Right atrium auricular region (tissue), 2 donors: ENCODE data around the gene SHISAL2A. TPM values are rescaled to one million over a fixed set of nuclear protein-coding genes. Genes with fewer than 3 reads are reported as not detected.

Source experiments
- DNase-seq: peaks from one replicate; pipeline ENCODE4 v3.0.0-alpha.2; 2019; ENCODE audit warnings: low spot score
- H3K27ac ChIP-seq, 2 donors: fragments of 200-600 bp; sonication (generic); 1 replicate in 1 of 2; 2 replicates in 1 of 2; pipeline ENCODE4 v1.5.1; 2016 to 2019
- H3K27me3 ChIP-seq, 2 donors: fragments of 200-600 bp; sonication (generic); one replicate each; pipeline versions ENCODE4 v1.5.1 to v1.6.0; 2017 to 2019
- H3K36me3 ChIP-seq: fragments of 200-600 bp; sonication (generic); one replicate; pipeline ENCODE4 v1.5.1; 2016
- H3K4me1 ChIP-seq, 2 donors: fragments of 200-600 bp; sonication (generic); one replicate each; pipeline versions ENCODE4 v1.5.1 to v1.6.0; 2017 to 2019
- H3K4me3 ChIP-seq, 2 donors: fragments of 200-600 bp; sonication (generic); 1 replicate in 1 of 2; 2 replicates in 1 of 2; pipeline ENCODE4 v1.5.1; 2017 to 2019; ENCODE audit warnings: mild to moderate bottlenecking in 1 of 2, moderate library complexity in 1 of 2
- H3K9me3 ChIP-seq, 2 donors: fragments of 200-600 bp; sonication (generic); one replicate each; pipeline ENCODE4 v1.5.1; 2019
- total RNA-seq, 2 donors: library from RNA; depleted of rRNA; stranded (reverse); fragments of >200 nt; gene quantifications; one replicate each; pipeline ENCODE4 v1.1.0, GENCODE V29; 2016
- TF ChIP-seq, protein P1 (sequence below), 2 donors: fragments of 200-600 bp; sonication (generic); IDR thresholded peaks; one replicate each; pipeline ENCODE4 v1.5.1; 2019; ENCODE audit warnings: antibody characterized with exemption in 2 of 2

SHISAL2A gene
- total RNA-seq, 2 donors from 2014 or later = not detected

DNA sequence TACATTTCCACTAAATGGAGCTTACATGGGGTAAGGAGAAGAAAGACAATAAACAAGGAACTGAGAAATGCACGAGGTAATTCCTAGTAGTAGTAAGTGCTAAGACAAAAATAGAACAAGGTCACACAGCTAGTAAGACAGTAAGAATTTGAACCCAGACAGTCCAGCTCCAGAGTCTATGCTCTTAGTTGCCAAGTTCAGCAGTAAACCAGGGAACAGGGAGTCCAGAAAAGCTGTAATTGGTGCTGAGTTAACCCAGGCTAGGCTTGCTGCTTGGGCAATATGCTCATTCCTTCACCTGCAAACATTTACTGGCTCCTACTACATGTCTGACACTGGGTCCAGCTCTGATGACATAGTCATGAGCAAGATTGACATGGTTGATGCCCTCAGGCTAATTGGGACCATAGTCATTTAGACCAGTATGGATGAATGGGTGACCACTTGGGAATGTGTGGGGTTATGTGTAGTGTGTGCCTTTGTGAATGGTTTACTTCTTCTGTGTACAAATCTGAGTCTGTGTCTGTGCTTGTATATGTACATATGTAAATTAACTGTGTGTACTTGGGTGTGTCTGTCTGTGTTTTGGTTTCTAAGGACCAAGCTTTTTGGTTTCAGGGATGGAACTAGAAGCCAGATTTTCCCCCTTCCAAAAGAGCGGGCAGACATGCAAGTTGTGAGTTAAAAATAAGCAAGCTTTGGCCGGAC is 28.8 kb upstream of the SHISAL2A start:
- TF ChIP-seq, protein P1, sequence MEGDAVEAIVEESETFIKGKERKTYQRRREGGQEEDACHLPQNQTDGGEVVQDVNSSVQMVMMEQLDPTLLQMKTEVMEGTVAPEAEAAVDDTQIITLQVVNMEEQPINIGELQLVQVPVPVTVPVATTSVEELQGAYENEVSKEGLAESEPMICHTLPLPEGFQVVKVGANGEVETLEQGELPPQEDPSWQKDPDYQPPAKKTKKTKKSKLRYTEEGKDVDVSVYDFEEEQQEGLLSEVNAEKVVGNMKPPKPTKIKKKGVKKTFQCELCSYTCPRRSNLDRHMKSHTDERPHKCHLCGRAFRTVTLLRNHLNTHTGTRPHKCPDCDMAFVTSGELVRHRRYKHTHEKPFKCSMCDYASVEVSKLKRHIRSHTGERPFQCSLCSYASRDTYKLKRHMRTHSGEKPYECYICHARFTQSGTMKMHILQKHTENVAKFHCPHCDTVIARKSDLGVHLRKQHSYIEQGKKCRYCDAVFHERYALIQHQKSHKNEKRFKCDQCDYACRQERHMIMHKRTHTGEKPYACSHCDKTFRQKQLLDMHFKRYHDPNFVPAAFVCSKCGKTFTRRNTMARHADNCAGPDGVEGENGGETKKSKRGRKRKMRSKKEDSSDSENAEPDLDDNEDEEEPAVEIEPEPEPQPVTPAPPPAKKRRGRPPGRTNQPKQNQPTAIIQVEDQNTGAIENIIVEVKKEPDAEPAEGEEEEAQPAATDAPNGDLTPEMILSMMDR (IDR thresholded peaks at IDR 0.05) = no peak
- Histone ChIP-seq H3K36me3 (peaks cover 7% of the 10 kb centered on the region), H3K27me3 (no peaks in the 10 kb centered on the region), H3K4me1 (peaks cover 0 to 30% of the 10 kb centered on the region in 2 donors), H3K27ac (peak overlapping the region; percentile 87 to 88), H3K4me3 (no peak overlapping the region), H3K9me3 (no peaks in the 10 kb centered on the region)
- no peak for DNase-seq

DNA sequence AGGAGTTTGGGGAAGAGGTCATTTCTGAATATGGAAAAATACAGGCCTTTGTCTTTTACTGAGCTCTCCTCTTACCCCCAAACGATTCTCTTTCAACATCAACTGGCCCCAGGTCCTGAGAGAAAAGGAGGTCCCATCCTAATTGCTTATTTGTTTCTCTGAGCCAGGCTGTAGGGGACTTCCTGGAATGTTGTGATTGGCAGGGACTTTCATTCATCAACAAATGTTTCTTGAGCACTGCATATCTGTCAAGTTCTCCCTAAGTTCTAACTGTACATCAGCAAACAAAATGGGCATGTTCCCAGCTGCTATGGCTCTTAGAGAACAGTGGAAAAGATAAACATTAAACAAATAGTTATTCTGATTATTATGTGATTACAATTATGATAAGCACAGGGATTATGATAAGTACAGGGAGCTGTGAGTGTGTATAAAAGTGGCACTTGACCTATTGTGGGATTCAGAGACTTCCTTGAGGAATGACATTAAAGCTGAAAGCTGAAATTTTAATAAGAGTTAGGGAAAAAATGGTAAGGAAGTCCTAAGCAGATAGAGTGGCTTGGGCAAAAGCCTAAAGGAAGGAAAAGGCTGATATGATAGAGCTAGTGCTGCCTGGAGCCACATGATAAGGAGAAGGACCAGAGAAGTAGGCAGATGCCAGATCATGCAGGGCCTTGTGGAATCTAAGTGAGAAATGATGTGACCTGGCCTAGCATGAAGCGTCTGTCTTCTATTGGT is 19.2 kb upstream of the SHISAL2A start:
- Histone ChIP-seq H3K36me3 (no peaks in the 10 kb centered on the region), H3K27ac (no peak overlapping the region), H3K4me3 (no peak overlapping the region), H3K9me3 (no peaks in the 10 kb centered on the region), H3K4me1 (no peaks in the 10 kb centered on the region), H3K27me3 (no peaks in the 10 kb centered on the region)
- TF ChIP-seq, protein P1 (IDR thresholded peaks at IDR 0.05) = no peak
- no peak for DNase-seq

DNA sequence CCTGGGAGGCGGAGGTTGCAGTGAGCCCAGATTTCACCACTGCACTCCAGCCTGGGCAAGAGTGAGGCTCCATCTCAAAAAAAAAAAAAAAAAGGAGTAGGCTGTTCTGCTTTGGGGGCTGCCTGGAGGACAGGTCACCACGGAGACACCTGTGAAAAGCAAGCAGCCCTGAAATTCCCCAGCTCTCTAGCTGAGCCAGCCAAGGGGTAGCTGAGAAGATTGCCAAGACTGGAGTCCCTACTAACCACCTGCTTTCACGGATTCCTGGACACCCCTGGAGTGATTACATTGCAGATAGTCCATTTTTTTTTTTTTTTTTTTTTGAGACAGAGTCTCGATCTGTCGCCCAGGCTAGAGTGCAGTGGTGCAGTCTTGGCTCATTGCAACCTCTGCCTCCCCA is 18.3 kb upstream of the SHISAL2A start:
- Histone ChIP-seq H3K4me3 (no peak overlapping the region), H3K27ac (no peak overlapping the region), H3K9me3 (no peaks in the 10 kb centered on the region), H3K36me3 (no peaks in the 10 kb centered on the region), H3K27me3 (no peaks in the 10 kb centered on the region), H3K4me1 (no peaks in the 10 kb centered on the region)
- TF ChIP-seq, protein P1 (IDR thresholded peaks at IDR 0.05) = no peak
- DNase-seq = no peak

DNA sequence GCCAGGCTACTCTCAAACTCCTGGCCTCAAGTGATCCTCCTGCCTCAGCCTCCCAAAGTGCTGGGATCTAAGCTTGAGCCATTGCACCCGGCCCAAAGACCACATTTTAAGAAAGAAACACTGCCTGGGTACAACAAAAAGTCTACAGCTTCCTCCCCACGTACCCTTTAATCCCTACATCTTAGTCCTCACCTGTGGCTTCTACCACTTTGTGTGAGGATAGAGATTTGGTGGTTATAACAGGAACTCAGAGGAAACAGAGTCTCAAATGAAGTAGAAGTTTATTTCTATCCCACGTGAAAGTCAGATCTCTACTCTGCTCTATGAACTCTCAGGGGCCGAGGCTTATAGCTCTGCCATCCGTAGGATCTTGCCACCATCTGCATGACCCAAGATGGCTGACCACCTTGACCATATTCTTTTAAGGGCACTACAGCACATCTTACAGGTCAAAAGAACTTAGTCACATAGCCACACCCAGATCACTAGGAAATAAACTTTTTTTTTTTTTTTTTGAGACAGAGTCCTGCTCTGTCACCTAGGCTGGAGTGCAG is 17.4 kb upstream of the SHISAL2A start:
- no peaks in the 10 kb centered on the region for H3K36me3 ChIP-seq
- no peaks in the 10 kb centered on the region for H3K4me1 ChIP-seq
- H3K4me3 ChIP-seq = no peak overlapping the region
- no peak for DNase-seq
- TF ChIP-seq, protein P1 (IDR thresholded peaks at IDR 0.05) = no peak
- H3K9me3 ChIP-seq = no peaks in the 10 kb centered on the region
- H3K27me3 ChIP-seq = no peaks in the 10 kb centered on the region
- H3K27ac ChIP-seq = no peak overlapping the region

DNA sequence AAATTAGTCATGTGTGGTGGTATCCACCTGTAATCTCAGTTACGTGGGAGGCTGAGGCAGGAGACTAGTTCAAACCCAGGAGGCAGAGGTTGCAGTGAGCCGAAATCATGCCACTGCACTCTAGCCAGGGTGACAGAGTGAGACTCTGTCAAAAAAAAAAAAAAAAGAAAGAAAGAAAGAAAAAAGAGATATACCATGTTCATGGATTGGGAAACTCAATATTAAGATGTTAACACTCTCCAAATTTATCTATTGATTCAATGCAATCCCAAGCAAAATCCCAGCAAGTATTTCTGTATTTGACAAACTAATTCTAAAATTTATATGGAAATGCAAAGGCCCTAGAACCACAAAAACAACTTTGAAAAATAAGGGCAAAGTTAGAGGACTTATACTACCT is 11.0 kb upstream of the SHISAL2A start:
- no peak overlapping the region for H3K27ac ChIP-seq
- H3K36me3 ChIP-seq = no peaks in the 10 kb centered on the region
- H3K27me3 ChIP-seq = no peaks in the 10 kb centered on the region
- H3K9me3 ChIP-seq = peaks cover 9 to 33% of the 10 kb centered on the region in 2 donors
- H3K4me3 ChIP-seq = no peak overlapping the region
- no peak for DNase-seq
- TF ChIP-seq, protein P1 (IDR thresholded peaks at IDR 0.05) = no peak
- H3K4me1 ChIP-seq = no peaks in the 10 kb centered on the region
